GM21360 (cell line): Measurements from ENCODE around the gene DUSP7.

Source experiments
- ATAC-seq: cut with Tn5 transposase; IDR thresholded peaks from one replicate; pipeline ENCODE4 v1.9.1; 2021; ENCODE audit warnings: mild to moderate bottlenecking, moderate library complexity; ENCODE audit not compliant: unreplicated experiment

The DUSP7 gene

DNA sequence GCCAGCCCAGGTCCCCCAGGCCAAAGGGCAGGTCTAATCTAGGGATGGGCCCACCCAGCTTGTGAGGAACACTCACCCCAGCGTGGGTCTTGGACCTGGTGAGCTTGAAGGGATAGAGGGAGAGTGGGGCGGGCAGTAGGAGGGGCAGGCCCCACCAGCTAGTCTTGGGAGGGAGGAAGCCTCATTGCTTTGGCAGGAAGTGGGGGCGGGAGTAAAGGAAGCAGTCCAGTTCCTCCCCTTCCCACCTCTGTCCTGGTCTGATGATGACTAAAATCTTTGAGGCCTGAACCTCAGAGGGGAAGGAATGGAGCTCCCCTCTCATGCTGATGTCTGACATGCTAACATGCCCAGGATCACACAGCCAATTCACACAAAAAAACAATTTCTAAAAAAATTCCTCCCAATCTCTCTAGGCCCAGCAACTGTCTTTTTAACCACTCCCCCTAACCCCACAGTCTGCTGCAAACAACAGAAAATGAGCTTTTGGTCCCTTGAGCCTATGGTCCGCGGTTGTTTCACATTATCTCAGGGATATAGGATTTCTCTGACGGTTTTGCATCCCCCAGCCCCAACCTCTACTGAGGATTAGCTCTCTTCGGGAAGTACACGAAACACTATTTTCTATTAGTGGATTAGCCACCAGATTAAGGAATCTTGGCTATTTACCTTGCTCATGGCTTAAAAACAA is 30.7 kb upstream of the DUSP7 start:
- no peak for ATAC-seq

DNA sequence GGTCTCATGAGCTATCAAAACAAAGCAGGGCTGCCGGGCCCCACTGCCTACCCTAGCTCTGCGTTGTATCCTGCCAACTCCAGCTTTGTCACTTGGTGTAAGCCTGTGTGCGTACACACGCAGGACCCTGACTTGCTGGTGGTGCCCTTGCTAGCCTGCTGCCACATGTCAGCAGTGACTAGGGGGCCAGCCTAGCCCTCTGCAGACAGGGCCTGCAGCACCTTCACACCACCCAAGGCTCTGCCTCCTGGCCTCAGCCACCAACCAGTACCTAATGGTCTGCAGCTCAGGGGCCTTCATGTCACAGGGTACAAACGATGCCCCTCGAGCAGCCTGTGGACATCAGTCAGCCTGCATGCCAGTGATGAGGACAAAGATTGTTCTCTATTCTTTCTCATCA is 30.1 kb upstream of the DUSP7 start:
- no peak for ATAC-seq

DNA sequence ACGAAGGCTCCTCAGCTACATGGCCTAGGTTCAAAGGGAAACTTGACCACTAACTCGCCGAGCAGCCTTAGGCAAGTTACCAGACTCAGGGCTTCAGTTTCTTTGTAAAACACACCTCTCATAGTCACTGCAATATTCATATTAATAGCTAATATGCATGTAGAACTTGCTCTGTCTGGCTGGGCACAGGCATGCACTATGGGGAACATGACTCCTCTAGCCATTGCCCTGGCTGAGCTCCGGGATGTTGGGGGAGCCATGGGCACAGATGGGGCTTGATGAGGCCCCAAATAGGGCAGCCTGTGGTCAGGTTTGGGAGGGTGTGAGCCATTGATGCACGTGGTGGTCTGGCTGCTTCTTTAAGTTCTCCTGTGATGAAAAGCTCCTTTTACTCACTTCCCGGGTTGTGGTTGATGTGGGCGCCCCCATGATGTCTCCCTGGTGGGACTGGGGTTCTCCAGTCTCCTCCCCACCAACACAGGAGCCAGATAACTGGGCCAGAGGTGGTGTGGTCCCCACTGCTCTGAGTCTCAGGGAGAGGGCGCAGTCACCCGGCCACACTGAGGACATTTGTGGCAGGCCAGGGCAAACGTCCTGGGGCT is 29.4 kb upstream of the DUSP7 start:
- no peak for ATAC-seq

DNA sequence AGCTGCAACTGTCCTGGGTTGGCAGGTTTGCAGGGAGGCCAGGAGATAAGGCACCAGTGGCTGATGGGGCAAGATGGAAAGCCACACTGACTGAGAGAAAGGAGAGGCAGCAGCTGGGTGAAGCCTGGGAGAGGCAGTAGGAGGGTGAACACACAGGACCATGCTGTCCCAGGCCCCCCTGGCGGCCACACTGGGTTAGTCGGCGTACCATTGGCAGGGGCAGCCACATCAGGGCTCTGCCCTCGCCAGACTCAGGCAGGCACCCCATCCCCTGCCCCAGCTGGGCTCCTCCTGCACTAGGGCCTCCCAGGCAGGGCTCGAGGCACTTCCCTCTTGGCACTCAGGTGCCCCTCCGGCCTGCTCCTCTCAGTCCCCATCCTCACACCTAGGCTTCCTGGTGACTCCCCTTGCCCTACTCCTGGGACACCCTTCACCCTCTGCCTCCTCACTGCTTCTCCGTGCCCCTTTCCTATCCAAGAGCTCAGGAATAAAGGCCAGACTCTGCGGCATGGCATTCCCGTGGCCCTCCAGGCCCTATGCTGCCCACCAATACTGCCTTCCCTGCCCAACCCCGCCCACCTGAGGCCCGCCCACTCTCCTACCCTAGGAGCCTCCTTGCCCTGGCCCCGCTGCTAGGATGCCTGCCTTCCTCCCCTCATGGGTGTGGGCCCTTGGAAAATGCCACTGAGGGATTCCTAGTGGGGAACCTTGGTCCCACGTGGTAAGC is 28.7 kb upstream of the DUSP7 start:
- no peak for ATAC-seq

DNA sequence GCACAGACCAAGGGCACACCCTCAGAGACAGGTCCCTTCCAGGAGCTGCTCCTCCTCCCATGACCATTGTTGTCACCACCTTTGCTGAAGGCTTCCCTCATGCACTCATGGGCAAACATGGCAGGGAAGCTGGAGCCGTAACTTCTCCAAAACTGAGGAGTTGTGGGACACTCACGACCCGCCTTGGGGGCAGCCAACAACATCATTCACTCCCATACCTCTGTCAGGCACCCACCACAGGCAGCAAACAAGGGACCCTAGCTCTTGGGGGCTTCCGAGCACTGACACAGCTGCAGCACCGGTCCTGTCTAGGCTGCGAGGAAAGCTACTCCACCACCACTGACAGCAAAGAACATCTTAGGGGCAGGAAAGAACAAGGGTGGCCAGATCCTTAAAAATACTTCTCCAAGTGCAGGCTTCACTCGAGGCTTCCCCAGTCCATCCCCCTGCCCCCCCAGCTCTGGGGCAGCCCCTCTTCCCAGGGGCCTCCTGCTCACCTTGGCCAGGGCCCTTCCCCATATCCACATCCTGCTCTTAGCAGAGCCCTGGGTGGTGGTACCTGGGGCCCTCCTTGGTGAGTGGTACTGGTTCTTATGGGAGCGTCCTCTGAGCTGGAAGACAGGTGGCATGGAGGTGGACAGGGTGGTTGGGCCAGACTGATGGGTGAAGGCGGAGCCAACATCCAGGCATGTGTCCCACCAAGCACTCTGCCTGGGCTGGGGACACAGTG is 28.0 kb upstream of the DUSP7 start:
- ATAC-seq, result no peak

DNA sequence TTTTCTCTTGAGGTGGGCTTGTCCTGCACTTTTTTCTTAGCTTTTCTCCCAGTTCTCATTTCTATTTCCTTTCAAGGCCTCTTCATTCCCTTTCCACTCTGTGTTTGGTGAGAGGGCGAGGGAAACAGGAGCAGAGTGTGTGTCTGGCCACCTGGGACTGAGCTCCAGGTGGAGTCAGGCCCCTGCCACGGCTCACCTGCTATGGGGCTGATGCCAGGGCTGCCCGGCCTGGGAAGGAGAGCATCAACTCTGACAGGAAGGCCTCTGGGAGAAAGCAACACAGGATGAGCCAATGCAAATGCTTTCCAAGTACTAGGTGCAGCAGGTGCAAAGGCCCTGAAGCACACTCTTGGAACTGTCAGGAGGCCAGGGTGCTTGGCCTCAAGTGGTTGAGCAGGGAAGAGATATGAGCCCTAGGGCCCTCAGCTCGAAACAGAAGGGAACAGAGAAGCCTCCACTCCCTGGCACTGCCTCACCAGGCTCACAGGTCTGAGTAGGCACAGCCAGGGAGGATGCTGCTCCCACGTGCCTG is 27.3 kb upstream of the DUSP7 start:
- no peak for ATAC-seq

DNA sequence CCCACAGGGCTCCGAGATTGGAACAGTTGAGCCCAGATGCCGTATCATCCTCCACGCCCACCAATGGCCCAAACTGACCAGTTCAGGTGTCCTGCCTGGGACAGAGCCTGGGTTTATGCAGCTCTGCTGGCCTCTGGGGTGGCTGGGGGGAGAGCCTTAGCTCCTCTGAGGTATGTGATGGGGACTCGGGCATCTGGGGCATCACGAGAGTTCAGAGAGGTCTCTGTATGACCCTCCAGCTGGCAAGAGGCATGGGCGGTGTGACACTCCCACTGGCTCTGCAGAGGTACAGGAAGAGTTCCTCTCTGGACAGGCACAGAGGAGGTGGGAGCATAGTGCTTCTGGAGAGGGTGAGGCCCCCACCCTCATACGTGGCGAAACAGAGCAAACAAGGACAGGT is 26.6 kb upstream of the DUSP7 start:
- ATAC-seq, result no peak

DNA sequence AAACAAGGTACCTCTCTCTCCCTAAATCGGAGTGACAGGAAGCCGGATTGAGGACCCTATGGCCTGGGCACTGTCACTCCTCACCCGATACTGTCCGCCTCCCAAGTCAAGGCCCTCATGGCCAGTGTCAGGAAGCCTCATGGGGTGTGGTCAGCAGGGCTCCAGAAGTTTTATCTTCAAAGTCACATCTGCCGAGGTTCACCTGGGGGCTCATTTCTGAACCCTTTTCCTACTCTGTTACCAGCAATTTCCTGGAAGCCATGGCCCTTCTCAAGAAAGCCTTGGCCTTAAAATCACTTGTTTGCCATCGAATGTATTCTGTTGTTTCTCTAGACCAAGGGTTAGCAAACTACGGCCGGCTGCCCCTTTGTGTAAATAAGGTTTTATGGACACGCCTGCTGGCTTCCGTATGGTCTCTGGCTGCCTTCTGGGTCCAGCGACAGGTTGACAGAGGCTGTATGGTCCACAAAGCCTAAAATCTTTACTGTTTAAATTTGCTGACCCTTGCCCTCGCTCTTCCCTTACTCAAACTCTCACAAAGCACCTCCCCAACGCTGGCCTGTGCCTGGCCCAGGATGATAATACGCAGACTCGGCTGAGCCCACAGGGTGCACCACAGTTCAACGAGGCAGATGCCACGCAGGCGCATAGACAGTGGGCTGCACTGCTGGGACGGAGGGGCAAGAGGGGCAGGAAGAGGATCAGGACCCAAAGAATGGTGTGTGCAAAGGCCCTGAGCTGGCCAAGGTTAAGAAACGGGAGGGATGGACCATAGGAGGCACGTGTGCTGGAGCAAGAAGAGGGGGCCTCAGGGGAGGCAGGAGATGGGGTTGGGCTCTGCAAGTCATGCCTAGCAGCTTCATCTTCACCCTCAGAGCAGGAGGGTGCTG is 24.7 kb upstream of the DUSP7 start:
- ATAC-seq, result no peak

DNA sequence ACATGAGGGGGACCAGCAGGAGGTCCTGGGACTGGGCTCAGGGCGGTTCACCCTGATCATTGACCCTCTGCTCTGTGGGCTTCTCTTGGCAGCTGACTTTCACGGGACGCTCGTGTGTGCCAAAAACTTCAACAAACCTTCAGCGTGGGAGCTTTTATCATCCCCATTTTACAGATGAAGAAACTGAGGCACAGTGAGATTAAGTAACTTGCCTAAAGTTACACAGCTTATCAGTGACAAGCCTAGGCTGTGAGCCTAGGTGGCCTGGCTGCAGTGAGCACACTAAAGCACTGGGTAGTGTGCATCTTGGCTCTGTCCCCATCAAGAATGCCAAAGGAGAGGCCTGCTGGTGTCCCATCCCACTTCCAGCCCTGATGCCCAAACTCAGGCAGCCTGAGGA is 23.6 kb upstream of the DUSP7 start:
- ATAC-seq, result no peak

DNA sequence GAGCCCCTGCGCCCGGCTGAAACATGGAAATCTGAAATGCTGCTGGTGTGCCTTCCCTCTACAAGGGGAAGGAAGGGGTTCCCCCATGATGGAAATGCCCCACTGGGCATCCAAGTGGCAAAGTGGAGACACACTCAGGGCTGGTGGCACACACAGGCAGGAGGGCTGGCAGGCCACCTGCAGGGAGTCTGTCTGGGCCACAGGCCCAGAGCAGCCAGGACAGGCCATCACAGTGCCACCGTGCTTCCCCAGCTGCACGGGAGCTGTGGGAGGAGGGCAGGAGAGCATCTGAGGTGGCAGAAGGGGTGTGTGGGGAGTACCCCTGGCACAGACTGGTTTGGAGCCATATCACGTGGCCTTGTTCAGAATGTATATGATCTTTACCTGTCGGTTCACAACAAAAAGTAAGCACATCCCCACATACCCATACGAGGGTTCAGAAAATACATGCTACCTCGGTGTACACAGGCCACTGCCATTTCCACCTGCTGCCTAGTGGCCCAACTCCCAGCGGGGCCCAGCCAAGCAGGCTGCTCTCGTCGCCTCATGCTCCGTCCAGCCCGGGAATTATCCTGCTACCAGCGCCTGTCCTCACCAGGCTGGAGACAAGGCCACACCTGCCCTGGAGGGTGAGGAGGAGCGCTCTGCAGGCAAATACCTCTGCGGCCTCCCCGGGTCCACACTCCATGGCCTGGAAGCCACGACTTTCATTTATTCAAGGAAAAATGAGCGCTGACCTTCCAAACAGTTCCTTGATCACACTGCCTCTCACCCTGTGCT is 22.6 kb upstream of the DUSP7 start:
- no peak for ATAC-seq

DNA sequence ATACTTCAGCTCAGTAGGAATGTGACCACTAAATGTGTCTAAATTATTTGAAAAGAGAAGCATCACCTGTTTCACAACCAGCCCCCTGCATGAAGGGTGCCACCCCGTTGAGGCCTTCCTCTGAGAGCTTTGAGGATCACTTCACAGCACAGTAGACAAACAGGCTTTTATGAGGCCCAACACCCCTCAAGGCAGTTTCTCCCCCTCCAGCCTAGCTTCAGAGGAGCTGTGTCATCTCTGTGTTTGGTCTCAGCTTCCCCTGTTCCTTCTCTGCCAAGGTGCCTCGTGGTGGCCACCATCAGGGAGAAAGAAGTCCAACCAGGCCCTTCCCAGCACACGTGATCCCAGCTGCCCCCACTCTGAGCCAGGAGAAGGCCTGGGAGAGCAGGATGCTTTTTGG is 21.6 kb upstream of the DUSP7 start:
- ATAC-seq, result no peak

DNA sequence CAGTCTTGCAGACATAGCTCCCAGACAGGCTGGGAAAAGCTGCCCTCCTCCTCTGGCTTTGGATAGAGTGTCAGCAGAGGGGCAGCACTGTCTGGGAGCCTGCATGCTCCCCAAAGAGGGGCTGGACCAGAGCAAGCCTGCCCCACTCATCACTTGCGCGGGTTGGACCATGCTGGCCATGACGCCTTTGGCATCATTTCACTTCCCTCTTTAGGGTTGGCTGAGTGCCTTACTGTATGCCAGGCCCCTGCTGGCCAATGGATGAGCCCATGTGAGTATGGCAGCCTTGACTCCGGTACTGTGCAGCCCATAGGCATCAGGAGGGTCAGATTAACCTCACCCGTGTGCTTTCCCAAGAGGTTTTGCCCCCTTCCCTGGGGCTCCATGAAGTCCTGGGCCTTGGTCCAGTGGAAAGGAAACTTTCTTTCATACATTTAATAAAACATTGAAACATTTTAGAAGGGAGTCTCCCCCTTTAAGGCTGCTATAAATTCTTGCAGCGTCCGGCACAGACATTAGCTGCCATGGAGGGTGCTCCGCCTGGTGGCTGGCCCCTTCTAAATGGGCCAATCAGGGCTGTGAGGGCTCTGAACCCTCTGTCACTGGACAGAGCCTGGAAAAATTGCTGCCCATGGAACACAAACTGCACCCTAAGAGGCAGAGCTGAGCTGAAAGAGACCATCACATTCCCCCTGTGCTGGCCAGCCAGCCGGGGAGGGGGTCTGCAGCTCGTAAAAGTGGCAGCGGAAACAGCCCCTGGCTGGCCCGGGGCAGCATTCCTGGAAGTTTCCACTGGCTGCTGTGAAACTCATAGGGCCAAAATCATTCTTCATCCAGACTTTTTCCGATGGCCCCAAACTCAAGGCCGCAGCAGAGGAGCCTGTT is 20.8 kb upstream of the DUSP7 start:
- no peak for ATAC-seq

DNA sequence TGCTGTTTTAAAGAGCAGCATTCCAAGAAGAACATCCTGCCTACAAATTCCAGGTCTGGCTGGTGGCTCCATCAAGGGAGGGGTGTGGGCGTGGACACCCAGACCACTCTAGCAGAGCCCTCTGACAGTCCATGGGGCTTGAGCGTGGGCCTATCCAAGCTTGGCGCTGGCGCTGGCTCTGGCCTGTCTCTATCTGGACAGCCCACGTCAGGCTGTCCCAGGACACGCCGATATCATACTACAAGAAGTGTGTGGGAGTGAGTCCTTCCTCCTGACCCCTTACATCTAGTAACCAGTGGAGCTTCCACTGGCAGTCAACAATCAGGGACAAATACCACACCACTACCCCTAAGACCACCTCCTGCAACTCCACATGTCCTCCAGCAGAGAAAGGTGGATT is 17.1 kb upstream of the DUSP7 start:
- no peak for ATAC-seq

DNA sequence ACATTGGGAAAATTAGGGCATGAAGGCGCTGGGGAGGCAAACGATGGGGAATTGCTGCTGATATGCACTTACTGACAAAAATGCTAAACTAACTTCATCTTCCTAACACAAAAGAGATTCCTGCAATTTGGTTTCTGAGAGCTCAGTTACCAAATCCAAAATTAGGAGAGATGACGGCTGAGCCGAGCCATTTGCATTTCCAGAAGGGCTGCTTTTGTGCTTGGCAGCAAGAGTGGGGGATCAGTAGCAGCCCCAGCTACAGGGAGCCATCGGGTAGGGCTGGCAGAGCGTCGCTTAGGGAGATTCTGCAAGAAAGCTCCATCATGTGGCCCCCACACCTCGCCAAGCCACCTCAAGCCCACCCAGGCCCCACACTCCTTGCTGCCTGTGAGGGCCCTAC is 16.1 kb upstream of the DUSP7 start:
- ATAC-seq, result no peak

DNA sequence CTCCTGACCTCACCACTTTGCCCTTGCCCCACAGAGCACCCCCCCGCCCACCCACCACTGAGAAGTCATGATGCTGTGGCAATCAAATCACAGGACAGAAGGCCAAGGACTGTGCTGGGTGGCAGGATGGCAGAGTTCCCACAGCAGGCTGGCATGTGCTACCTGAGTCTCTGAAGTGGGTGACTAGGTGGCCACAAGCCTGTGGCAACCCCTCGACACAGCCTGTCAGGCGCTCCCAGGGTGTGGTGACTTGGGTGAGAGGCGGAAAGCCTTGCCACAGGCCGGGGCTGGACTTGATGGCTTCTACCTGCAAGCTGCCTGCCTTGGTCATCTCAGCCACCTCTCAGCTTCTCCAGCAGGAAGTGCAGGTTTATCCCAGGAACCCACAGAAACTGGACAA is 15.6 kb upstream of the DUSP7 start:
- ATAC-seq, result no peak

DNA sequence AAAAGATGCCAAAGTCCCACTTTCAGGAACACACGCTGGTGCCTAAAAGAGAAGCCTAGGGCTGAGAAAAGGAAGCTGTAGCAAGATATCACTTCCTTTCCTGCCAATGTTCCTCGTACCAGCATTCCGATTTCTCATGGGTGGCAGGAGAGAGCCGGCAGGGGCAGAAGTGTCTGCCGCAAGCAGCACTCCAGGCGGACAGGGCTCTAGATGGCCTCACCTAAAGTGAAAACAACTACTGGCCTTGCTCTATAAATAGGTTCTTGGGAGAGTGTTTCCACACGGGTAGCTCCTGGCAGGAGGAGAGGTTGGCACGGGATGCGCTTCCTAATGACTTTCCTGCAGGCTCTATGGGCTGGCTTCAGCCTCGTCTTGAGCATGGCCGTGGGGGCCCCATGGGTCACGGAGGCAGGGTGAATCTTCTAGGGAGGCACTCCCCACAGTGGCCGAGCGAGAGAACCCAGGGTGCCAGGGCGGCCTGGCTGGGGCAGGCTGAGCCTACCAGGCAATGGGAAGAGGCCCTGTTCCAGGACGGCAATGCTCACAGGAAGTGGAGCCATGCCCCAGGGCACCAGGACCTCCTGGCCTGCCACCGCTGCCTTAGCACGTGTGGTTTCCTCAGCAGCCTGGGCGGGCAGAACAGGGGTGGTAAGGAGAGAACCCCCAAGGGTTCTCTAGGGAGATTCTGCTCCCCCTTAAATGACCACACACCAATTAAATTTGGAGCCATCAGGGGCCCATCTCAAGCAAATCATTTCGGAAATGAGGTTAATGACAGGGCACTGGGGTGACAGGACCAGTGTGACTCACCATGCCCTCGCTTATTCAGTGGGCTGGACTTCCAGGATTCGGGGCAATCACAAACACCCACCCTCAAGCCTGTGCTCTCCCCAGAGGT is 14.6 kb upstream of the DUSP7 start:
- ATAC-seq, result no peak

DNA sequence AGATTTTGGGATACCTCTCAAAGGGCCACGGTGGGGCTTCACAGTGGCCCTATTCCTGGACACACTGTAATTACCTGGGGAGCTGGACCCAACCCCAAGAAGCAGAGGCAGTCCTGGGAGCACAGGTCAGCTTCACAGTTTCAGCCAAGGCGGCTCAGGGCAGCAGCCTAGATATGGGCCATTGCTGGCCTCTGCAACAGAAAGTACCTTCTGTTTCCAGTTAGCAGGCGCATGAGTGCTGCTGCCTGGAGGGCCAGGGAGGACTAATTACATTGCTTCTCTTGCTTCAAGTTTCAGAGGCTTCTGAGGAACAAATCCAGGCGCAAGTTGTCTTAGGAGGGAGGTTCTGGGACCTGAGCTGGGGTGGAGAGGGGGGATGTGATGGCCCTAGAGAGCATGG is 13.5 kb upstream of the DUSP7 start:
- ATAC-seq, result no peak

DNA sequence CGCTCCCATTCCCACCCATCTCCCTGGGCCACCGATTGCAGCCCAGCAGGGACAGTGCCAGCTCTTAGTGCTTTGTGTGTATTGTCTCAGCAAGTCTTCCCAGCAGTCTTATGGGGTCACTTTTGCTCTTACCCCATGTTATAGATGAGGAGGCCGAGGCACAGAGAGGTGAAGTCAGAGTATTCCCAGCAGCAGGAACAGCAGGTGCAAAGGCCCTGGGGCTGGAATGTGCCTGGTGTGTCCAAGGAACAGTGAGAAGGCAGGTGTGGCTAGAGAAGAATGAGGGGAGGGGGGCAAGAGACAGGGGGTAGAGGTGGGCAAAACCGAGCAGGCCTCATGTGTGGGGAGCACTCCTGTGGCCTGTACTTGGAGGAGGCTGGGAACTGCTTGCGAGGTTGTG is 12.8 kb upstream of the DUSP7 start:
- ATAC-seq, result no peak
